GM19025 (cell line): Measurements from ENCODE around the gene ZC3H14.
A peak's percentile ranks its signal among the peaks of the same experiment; 100 is the strongest.
"Not testable (repeated sequence)": the region's sequence is repeated elsewhere in the genome, so short reads cannot be mapped to it uniquely, and the experiment has no call there.

Experiments used
- ATAC-seq: cut with Tn5 transposase; IDR thresholded peaks from one replicate; pipeline ENCODE4 v1.9.1; 2021; ENCODE audit warnings: mild to moderate bottlenecking, low read depth, moderate library complexity; ENCODE audit not compliant: unreplicated experiment

Gene ZC3H14, protein sequence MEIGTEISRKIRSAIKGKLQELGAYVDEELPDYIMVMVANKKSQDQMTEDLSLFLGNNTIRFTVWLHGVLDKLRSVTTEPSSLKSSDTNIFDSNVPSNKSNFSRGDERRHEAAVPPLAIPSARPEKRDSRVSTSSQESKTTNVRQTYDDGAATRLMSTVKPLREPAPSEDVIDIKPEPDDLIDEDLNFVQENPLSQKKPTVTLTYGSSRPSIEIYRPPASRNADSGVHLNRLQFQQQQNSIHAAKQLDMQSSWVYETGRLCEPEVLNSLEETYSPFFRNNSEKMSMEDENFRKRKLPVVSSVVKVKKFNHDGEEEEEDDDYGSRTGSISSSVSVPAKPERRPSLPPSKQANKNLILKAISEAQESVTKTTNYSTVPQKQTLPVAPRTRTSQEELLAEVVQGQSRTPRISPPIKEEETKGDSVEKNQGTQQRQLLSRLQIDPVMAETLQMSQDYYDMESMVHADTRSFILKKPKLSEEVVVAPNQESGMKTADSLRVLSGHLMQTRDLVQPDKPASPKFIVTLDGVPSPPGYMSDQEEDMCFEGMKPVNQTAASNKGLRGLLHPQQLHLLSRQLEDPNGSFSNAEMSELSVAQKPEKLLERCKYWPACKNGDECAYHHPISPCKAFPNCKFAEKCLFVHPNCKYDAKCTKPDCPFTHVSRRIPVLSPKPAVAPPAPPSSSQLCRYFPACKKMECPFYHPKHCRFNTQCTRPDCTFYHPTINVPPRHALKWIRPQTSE

DNA sequence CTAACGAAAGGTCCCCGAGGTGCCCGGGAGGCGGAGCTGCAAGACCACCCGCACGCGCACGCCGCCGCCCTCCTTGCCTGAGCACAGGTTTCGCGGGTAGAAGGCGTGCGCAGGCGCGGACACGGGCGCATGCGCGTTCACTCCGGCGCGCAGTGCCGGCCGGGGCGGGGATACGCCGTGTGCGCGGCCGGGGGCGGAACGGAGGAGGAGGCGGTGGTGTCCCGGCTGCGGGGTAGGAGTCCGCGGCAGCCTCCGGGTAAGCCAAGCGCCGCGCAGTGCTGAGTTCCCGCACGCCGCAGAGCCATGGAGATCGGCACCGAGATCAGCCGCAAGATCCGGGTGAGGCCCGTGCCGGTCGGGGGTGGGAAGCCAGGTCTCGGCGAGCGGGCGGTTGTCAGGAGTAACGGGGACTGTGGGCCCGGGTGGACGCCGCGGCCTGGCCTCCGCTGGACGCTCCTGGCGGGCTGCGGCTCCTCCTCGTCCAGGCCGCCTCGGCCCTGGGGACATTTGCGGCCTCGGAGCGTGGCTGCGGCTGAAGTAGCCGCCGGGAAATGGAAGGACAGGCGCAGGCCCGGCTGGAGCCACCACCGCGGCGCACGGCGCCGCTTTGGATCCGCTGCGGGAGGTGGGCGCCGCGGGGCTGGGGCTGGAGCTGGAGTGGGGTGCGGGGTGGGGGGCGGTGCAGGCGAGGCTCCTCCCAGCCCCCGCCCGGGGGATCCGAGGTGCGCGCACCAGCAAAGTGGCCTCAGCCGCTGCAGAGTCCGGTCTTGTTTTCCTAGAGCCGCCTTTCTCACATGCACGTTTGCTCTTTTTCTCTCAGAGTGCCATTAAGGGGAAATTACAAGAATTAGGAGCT is at the start of gene ZC3H14:
Gene ZC3H14, plus strand, starts transcription at position 207 of the 856 bp plus-strand sequence. Its CDS starts 97 bp downstream, at position 304.
- ATAC-seq = peak; percentile 95

DNA sequence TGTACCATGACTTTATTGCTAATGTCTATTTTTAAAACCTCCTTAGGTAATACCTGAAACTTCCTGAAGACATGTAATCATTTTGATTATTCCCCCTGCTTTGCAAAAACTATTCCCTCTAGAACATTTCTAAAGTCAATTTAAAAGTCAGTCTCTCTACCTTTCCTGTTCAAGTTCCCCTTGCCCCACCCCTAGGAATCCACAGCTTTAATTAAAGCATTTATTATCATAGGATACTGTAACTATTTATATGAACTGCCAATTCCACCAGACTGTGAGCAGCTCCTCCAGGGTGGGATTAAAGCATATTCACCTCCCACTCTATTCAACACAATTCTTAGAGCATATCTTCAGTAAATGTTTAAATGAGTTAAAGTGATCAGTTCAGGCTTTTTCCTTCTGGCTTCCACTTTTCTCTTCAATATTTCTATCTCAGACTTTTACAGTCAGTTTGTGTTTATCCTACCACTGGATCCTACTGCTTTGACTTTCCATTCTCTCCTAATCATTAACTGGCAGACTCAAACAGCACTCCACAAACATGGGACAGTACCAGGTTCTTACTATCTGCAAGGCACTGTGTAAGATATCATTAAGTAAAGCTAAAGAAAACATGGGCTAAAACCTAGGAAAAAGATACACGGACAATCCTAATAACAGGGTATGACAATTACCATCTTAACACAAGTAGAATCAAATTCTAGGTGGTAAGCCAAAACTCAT is 47.2 kb upstream of the ZC3H14 start:
- no peak for ATAC-seq

DNA sequence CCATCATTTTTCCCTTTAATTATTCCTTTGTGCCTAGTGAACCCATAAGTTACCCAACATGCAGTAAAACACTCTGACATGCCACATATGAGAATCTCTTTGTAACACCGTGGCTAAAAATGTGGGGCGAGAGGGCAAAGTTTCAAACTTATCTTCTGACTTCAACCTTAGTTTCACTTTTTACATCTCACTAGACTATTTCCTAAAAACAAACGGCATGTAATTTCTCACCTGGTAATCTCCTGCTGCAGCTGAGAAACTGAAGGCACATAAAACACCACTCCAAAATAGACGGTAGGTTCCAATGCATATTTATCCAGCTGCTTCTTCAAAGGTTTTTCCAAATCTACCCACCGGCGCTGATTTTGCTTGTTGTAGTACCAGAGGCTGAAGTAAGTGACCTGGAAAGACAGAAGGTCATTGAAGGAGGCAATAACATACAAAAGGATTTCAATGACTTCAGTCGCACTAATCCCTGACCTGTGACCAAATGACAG is 45.9 kb upstream of the ZC3H14 start:
- no peak for ATAC-seq

DNA sequence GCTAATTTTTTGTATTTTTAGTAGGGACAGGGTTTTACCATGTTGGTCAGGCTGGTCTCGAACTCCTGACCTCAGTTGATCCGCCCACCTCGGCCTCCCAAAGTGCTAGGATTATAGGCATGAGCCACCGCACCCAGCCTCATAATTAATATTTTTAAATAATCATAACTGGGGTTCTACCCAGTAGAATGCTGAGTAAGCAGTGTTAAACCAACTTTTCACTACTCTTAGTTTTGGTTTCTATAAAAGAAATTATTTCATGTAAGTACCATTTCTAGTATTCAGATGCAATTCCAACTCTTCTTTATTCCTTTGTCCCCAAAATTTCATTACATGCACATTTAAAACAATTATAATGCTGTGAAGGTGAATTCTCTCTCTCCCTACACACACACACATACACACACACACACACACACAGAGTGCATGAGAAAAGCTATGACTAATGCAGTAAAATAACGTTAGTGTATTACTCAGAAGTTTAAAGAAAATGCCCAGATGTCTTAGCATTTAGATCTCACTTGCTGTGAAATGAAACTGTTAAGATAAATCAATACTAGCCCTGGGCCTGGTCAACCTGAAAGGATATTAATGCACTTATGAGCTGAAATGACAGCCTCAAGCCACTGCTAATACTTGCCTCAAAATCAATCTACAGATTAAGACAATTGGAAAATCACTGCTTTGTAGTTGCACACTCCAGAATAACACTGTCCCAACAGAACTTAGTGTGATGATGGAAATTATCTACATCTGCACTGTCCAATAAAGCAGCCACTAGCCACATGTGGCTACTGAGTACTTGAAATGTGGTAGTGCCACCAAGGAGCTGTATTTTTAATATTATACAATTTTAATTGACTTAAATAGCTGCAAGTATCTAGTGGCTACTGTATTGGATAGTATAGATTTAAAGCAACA is 44.0 kb upstream of the ZC3H14 start:
- no peak for ATAC-seq

DNA sequence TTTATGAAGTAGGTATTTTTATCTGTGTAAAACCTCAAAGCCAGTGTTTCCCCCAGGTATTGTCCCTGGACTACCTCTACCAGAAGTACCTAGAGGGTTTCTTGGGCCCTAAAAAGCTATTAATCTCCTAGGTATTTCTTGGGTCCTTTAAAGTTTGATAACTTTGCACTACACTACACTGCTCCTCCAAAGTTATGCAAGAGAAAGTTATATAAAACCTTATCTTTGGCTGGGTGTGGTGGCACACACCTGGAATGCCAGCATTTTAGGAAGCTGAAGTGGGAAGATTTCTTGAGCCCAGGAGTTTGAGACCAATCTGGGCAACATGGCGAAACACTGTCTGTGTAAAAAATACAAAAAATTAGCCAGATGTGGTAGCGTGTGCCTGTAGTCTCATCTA is 42.9 kb upstream of the ZC3H14 start:
- ATAC-seq = no peak

DNA sequence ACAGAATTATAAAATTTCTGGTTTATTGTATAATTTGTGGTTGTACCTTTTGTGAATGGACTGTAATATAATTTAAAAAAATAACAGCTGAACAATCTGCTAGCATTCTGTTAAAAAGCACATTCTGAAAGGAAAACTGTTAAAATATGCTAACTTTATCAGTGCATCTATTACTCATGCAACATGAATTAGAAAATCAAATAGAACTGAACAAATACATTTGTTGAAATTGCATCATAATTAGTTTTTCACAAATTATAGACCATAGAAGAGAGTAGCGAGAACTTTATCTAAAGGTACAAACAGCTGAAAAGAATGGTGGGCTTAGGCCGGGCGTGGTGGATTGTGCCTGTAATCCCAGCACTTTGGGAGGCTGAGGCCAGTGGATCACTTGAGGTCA is 41.0 kb upstream of the ZC3H14 start:
- no peak for ATAC-seq

DNA sequence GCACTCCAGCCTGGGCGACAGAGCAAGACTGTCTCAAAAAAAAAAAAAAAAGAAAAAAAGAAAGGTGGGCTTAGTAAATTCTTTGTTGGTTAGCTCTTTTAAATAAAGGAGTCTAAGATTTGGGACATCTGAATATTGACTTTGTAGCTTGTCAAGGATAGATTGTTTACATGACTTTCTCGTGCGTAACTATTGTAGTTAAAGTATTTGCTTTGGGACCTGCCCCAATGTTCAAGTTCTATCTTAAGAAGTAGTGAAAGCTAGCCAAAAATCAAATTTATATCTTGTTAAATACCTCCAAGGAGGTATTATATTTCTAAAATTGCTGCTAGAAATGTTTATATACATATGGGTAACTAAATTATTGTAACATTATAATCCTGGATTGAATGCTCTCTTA is 40.4 kb upstream of the ZC3H14 start:
- ATAC-seq = no peak

DNA sequence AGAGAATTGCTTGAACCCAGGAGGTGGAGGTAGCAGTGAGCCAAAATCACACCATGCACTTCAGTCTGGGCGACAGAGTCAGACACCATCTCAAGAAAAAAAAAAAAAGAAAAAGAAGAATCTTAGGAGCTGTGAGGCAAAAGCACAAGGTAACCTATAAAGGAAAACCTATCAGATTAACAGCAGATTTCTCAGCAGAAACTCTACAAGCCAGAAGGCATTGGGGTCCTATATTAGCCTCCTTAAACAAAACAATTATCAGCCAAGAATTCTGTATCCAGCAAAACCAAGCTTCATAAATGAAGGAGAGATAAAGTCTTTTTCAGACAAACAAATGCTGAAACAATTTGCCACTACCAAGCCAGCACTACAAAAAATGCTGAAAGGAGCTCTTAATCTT is 32.9 kb upstream of the ZC3H14 start:
- not testable (repeated sequence) for ATAC-seq

DNA sequence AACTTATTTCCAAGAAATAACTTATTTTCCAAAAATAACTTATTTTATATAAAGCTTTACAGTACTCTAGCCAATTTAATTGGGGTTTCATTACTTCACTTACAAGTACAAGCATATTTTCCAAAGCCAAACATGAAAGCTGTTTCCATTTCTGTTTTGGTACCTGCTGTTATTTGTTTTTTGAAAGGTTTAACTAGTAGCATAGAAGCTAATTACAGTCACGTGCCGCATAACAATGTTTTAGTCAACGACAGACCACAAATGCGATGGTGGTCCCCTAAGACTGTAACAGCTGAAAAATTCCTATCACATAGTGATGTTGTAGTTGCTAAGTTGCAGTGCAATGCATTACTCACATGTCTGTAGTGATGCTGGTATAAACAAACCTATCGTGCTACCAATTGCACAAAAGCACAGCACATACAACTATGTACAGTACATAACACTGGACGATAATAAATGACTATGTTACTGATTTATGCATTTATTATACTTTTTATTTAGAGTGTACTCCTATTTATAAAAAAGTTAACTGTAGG is 29.7 kb upstream of the ZC3H14 start:
- no peak for ATAC-seq

DNA sequence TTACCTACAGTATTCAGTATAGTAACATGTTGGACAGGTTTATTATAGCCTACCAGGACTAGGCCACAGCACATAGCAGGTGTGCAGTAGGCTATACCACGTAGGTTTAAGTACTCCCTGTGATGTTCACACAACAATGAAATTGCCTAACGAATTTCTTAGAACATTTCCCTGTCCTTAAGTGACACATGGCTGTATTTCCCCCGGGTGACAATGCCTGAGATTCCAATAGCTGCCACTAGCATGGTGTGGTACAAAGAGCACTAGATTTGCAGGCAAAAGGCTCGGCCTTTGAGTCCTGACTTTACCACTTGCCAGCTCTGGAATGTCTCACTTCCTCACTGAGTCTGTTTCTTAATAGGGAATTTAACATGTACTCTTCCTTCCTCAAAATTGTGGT is 27.7 kb upstream of the ZC3H14 start:
- no peak for ATAC-seq

DNA sequence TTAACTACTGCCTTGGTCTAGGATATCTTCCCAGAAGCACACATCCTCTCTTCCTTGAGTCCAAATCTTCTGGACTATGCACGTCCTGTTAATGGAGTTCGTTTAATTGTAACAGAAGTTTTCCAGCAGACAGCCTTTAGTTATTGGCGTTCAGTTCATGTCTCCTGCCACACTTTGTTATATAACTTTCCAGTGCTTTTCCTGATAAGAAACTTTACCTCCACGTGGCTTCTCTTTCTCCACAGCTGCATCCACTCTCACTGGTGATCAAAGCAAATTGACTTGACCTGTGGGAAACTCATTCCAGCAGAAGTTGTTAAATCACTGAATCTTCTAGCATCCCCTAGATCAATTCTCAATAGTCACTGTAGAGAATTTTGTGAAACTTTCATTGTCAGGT is 27.0 kb upstream of the ZC3H14 start:
- no peak for ATAC-seq

DNA sequence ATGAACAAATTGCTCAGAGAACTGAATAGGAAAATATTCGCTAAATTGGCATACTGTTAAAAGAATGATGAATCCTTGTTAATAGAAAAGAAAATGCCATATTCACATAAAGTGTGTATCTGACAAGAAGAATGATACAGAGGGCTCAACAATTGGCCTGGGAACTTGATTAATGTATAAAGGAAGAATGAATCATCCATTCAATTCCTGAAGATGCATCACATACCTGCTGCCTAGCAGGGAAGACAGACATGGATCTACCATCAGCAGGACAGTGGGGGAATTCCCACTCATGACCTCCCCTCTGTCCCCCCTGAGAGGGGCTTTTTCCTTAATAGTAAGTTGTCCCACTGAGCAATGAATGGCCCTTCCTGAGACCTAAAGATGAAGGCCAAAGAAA is 21.5 kb upstream of the ZC3H14 start:
- ATAC-seq = no peak

DNA sequence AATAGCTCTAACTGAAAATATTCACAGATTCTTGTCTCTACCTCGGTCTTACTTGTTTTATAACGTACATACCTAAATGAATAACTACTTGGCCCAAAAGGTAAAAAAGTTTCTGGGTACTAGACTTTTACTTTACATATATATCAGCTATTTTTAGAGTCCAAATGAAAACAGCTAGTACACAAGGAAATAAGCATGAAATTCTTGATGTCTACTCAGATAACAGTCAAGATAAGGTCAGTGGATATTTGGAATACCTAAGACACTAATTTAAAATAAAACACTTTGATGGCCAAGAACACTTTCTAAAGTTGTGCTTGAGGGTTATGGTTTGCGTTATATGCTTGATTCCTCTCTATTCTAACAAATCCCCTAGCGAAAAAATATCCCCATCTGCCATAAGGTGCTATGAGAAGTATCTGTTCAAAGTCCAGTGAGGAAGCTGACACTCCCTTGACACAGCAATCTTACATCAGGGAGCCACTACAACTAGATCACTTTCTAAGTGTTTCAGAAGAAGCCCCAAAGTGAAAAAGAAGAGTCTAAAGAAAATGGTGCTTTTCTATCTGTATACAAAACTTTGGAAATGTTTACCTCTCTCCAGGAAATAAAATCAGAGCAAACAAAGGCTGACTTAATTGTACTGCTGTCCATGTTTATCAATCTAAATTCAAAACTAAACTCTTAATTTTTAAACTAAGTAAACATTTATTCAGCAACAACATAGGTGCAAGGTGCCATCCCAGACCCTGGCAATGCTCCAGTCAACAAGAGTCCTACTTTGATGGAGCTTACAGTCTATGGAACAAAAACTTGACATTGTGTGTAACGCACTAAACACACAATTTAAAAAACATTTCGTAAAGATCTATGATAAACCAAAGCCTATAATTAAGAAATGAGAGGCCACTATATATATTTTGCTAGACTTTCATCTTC is 19.7 kb upstream of the ZC3H14 start:
- no peak for ATAC-seq

DNA sequence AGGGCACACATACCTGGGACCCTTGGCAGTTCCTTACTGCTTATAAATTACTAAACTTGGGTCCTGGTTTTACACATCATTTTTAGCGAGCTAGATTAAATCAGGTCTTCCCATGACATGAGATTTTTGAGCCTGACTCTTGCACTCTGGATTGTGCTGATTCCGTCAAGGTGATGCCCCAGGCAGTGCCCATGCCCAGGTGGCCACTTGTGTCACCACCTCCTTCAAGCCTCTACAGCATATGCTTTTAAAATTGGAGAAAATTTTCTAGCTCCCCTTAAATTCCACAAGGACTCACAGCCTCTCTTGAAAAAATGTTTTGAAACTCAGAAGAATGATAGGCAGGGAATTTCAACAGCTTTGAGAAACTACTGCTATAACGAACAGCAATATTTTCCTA is 17.6 kb upstream of the ZC3H14 start:
- ATAC-seq = no peak

DNA sequence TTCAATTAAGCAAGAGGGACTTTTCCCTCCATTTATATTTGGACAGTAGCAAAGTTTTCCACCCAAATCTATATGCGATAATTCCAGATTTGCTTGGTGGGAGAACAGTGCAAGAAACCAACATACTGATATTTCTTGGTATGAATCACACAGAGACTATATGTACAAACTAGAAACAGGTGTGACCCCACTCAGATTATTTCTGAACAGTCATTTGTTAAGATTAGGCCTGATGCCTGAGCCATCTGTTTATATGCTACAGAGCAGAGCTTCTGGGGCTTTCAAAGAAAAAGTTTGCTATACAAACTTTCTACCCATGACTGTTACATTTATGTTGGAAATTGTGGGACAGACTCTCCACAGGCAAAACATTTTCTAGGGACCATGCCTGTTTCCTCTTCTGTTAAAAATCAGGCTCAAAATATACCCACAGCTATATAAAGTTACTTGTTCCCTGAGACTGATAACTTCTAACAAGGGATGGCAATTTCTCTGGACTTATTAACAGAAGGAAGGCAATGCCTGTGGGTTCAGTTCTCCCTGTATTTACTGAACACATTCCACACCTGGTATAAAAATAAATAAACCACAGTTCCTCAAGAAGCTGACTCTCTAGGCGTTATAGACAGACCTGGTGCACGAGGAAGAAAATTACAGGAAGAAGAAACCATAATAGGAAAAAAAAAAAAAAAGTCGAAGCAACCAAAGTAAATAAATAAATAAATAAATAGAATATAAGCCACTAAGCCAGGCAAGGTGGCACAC is 16.0 kb upstream of the ZC3H14 start:
- no peak for ATAC-seq

DNA sequence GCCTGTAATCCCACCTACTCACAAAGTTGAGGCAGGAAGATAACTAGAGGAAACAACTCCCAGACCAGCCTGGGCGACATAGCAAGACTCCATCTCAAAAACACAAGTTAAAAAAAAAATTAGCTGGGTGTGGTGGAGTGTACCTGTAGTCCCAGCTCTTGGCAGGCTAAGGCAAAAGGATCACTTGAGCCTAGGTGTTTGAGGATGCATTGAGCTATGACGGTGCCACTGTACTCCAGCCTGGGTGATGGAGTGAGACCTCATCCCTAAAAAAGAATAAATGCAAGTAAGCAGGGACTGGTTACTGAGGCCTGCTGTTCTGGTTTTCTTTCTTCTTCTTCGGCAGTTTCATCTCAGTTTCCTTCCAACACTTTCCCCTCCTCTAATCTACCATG is 15.5 kb upstream of the ZC3H14 start:
- no peak for ATAC-seq

DNA sequence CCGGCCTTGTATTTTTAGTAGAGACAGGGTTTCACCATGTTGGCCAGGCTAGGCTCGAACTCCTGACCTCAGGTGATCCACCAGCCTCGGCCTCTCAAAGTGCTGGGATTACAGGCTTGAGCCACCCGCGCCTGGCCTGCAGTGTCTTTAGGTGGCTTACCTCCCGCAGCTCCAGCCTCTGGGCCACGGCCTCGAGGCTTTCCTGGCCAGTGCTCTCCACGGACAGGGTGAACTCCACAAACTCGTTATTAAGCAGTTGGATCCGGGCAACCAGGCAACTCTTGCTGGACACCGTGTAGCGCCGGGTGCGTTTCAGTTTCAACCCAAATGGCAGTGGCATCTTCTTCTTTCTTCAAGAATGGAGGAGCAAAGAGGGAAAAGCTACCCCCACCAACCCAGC is 12.8 kb upstream of the ZC3H14 start:
- no peak for ATAC-seq
